OCI-LY1 (cell line): ENCODE data around the gene CSHL1.

Source experiments
- H2AFZ ChIP-seq: fragments of 200-600 bp; sonication (generic), shearing (Covaris generic); 2 replicates; pipeline ENCODE4 v1.6.0; 2014; ENCODE audit warnings: antibody characterized with exemption, mild to moderate bottlenecking, low read length
- H3F3A ChIP-seq: fragments of 200-600 bp; sonication (generic), shearing (Covaris generic); 2 replicates; pipeline ENCODE4 v1.6.0; 2014; ENCODE audit warnings: mild to moderate bottlenecking, antibody characterized with exemption, low read length, moderate library complexity; ENCODE audit not compliant: insufficient read depth
- H3K27ac ChIP-seq: fragments of 200-600 bp; sonication (generic); 2 replicates; pipeline ENCODE4 v1.5.1; 2014; ENCODE audit warnings: low read length, mixed run types, mild to moderate bottlenecking, low read depth; ENCODE audit not compliant: poor library complexity, severe bottlenecking
- H3K27me3 ChIP-seq: fragments of 200-600 bp; sonication (generic); 2 replicates; pipeline ENCODE4 v1.6.0; 2014; ENCODE audit warnings: antibody characterized with exemption, mild to moderate bottlenecking, low read length, moderate library complexity; ENCODE audit not compliant: insufficient read depth
- H3K36me3 ChIP-seq: fragments of 200-600 bp; sonication (generic); 2 replicates; pipeline ENCODE4 v1.6.1; 2014; ENCODE audit warnings: mild to moderate bottlenecking, antibody characterized with exemption, low read length, moderate library complexity, mixed read lengths; ENCODE audit not compliant: insufficient read depth
- H3K4me1 ChIP-seq: fragments of 200-600 bp; sonication (generic); 2 replicates; pipeline ENCODE4 v1.5.1; 2014; ENCODE audit warnings: mild to moderate bottlenecking, low read length, moderate library complexity; ENCODE audit not compliant: insufficient read depth, severe bottlenecking
- H3K4me2 ChIP-seq: fragments of 200-600 bp; sonication (generic), shearing (Covaris generic); 2 replicates; pipeline ENCODE4 v1.6.1; 2014; ENCODE audit warnings: low read length
- H3K4me3 ChIP-seq: fragments of 200-600 bp; sonication (generic); 2 replicates; pipeline ENCODE4 v1.5.1; 2014; ENCODE audit warnings: low read length, low read depth, mild to moderate bottlenecking, mixed read lengths; ENCODE audit not compliant: poor library complexity, severe bottlenecking
- H3K79me2 ChIP-seq: fragments of 200-600 bp; shearing (Covaris generic); 2 replicates; pipeline ENCODE4 v1.6.1; 2016; ENCODE audit warnings: mixed run types, low read length, mixed read lengths; ENCODE audit not compliant: insufficient read depth
- H3K9ac ChIP-seq: fragments of 200-600 bp; sonication (generic), shearing (Covaris generic); 2 replicates; pipeline ENCODE4 v1.6.1; 2014; ENCODE audit warnings: mild to moderate bottlenecking, low read length, mixed read lengths
- H3K9me2 ChIP-seq: fragments of 200-600 bp; sonication (generic), shearing (Covaris generic); 2 replicates; pipeline ENCODE4 v1.6.1; 2014; ENCODE audit warnings: low read depth, mild to moderate bottlenecking, low read length, mixed read lengths
- H3K9me3 ChIP-seq: fragments of 200-600 bp; shearing (Covaris generic); 2 replicates; pipeline ENCODE4 v1.6.1; 2014; ENCODE audit warnings: low read length, mixed read lengths
- H4K20me1 ChIP-seq: fragments of 200-600 bp; sonication (generic), shearing (Covaris generic); 2 replicates; pipeline ENCODE4 v1.6.0; 2016; ENCODE audit warnings: mild to moderate bottlenecking, low read length; ENCODE audit not compliant: insufficient read depth
- CTCF ChIP-seq: fragments of 200-600 bp; sonication (generic), shearing (Covaris generic); IDR thresholded peaks from 2 replicates; pipeline ENCODE4 v1.5.1; 2017; ENCODE audit warnings: mild to moderate bottlenecking, antibody characterized with exemption, low read length, moderate library complexity, mixed read lengths
- EZH2 ChIP-seq: fragments of 200-600 bp; sonication (generic), shearing (Covaris generic); IDR thresholded peaks from 2 replicates; pipeline ENCODE4 v1.8.0; 2017; ENCODE audit warnings: borderline replicate concordance, mixed run types, mild to moderate bottlenecking, antibody characterized with exemption, low read length, moderate library complexity, mixed read lengths

Gene CSHL1

GRCh38 chr17:63945784-63946439, 34.9 kb upstream of the CSHL1 start:
- peak overlapping the region; percentile 86 for H3K4me2 ChIP-seq
- peak overlapping the region; percentile 86 for H3K9ac ChIP-seq
- H4K20me1 ChIP-seq = no peaks in the 10 kb centered on the region
- TF ChIP-seq CTCF = no peak
- TF ChIP-seq EZH2 = no peak
- no peaks in the 10 kb centered on the region for H3K9me2 ChIP-seq
- peak overlapping the region; percentile 50 for H3K4me3 ChIP-seq
- no peak overlapping the region for H2AFZ ChIP-seq
- H3K79me2 ChIP-seq = no peaks in the 10 kb centered on the region
- peak overlapping the region; percentile 99 for H3K27ac ChIP-seq
- H3K36me3 ChIP-seq = 0 out of 2 replicates have a peak, but pooled peaks cover 1% of the 10 kb centered on the region
- no peaks in the 10 kb centered on the region for H3K27me3 ChIP-seq
- H3K9me3 ChIP-seq = no peaks in the 10 kb centered on the region
- H3F3A ChIP-seq = no peaks in the 10 kb centered on the region
- H3K4me1 ChIP-seq = peaks cover 71% of the 10 kb centered on the region

- TF ChIP-seq CTCF (no peak), EZH2 (no peak)
- Histone ChIP-seq H3F3A (no peaks in the 10 kb centered on the region), H3K27ac (peak overlapping the region; percentile 99), H3K79me2 (no peaks in the 10 kb centered on the region), H3K4me2 (peak overlapping the region; percentile 86), H3K27me3 (no peaks in the 10 kb centered on the region), H3K4me1 (peaks cover 64% of the 10 kb centered on the region), H3K9ac (peak overlapping the region; percentile 86), H3K9me3 (no peaks in the 10 kb centered on the region), H3K9me2 (no peaks in the 10 kb centered on the region), H2AFZ (no peak overlapping the region), H3K36me3 (peaks cover 5% of the 10 kb centered on the region; the same call in 1 of the 2 replicates), H4K20me1 (no peaks in the 10 kb centered on the region), H3K4me3 (peak overlapping the region; percentile 50)
These were observed 33.9 kb upstream of the CSHL1 start for GRCh38 chr17:63944736-63945499.

- Histone ChIP-seq H3K9me3 (no peaks in the 10 kb centered on the region), H3K4me3 (no peak overlapping the region), H3F3A (no peaks in the 10 kb centered on the region), H3K27me3 (no peaks in the 10 kb centered on the region), H3K79me2 (no peaks in the 10 kb centered on the region), H3K27ac (peak overlapping the region; percentile 99), H3K4me2 (no peak overlapping the region; the same call in 1 of the 2 replicates), H3K4me1 (peaks cover 68% of the 10 kb centered on the region), H3K9me2 (no peaks in the 10 kb centered on the region), H4K20me1 (no peaks in the 10 kb centered on the region), H3K36me3 (peaks cover 5% of the 10 kb centered on the region; the same call in 1 of the 2 replicates), H3K9ac (no peak overlapping the region; the same call in 1 of the 2 replicates), H2AFZ (no peak overlapping the region)
- TF ChIP-seq CTCF (peak; percentile 41), EZH2 (no peak)
These were observed 32.7 kb upstream of the CSHL1 start for GRCh38 chr17:63943745-63944144.
